ENCODE measurements around the gene ZNF354C.

Gene ZNF354C

DNA sequence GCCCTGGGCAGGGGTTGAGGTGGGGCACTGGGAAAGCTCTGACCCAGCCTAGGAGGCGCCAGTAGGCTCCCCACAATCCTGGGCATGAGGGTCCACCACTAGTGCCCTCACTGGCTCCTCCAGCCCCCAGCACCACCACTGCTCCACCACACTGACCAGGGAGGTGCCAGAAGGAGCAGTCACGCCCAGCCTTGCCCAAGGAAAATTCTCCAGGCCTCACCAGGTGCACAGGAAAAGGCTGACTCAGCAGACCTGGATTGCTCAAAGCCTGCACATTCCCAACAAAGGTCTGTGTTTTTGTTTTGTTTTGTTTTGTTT lies 62.9 kb downstream of the ZNF354C start:
- Histone ChIP-seq H3K9me3 (ENCODE audit: control insufficient read depth, insufficient read depth, low read depth, low read length) (peaks cover 17% of the 10 kb centered on the region; the same call in 1 of the 2 replicates), H3K9ac (ENCODE audit: low read length) (no peak overlapping the region)

DNA sequence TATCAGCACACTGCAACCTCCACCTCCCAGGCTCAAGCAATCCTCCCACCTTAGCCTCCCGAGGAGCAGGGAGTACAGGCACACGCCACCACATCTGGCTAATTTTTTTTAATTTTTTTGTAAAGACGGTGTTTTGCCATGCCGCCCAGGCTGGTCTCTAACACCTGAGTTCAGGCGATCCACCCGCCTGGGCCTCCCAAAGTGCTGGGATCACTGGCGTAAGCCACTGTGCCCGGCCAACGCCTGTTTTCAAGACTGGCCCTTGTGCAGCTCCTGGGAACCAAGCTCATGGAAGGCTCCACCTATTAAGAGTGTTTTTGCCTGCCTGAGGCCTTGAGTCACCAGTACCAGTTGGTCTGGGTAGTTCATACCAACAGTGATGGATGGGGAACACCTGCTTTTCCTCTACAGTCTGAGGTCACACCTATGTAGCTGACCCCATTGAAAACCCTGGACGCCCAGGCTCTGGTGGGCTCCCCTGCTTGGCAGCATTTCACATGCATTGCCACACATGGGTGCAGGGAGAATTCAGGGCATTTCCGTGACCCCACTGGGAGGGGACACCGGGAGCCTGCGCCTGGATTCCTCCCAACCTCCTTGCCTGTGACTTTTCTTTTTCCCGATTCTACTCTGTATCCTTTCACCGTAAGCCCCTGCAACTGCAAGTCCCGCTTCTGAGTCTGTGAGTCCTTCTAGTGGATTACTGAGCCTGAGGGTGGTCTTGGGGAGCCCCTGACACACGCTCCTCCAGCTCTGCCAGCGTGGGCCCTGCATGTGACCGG lies 63.5 kb downstream of the ZNF354C start:
- no peak overlapping the region for H3K4me3 ChIP-seq (ENCODE audit: low read depth, low read length)
- H3K27ac ChIP-seq (ENCODE audit: low read depth, low read length) = no peak overlapping the region
- no peaks in the 10 kb centered on the region for H3K4me1 ChIP-seq (ENCODE audit: control insufficient read depth, insufficient read depth, low read length)
- H3K9me3 ChIP-seq (ENCODE audit: control insufficient read depth, insufficient read depth, low read depth, low read length) = peaks cover 17% of the 10 kb centered on the region; the same call in 1 of the 2 replicates
- no peak overlapping the region for H3K9ac ChIP-seq (ENCODE audit: low read length)
- no peaks in the 10 kb centered on the region for H3K27me3 ChIP-seq (ENCODE audit: control insufficient read depth, insufficient read depth, low read length)
- no peaks in the 10 kb centered on the region for H3K36me3 ChIP-seq (ENCODE audit: control insufficient read depth, insufficient read depth, low read length)

More for the DNA sequence above, 62.9 kb downstream of the ZNF354C start:
- H3K27me3 ChIP-seq (ENCODE audit: control insufficient read depth, insufficient read depth, low read length) = no peaks in the 10 kb centered on the region
- no peak overlapping the region for H3K27ac ChIP-seq (ENCODE audit: low read depth, low read length)
- no peaks in the 10 kb centered on the region for H3K4me1 ChIP-seq (ENCODE audit: control insufficient read depth, insufficient read depth, low read length)
- no peak overlapping the region for H3K4me3 ChIP-seq (ENCODE audit: low read depth, low read length)
- no peaks in the 10 kb centered on the region for H3K36me3 ChIP-seq (ENCODE audit: control insufficient read depth, insufficient read depth, low read length)

DNA sequence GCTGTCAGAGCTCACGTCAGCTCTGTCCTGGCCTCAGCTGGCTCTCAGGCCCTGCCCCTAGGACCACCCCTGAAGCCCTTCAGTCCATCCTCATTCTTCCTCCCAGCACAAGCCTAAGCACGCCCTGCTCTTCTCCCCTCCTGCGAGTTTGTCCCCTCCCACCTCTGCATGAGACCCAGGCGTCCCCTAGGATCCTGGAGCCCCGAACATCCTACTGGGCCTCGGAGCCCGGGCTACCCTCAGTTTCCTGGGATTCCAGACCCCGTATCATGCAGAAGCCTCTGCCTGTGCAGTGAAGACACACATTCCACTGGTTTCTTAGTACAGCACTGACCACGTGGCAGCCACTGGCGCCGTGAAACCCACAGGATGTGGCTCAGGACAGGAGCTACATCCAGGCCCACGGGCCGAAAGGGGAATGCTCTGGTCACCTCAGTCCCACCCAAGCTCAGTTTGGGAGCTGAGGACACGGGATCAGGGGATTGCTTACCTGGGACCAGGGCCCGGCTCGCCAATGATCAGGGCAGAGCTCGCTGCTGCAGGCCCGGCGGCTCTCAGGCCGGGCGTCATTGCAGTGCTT lies 64.2 kb downstream of the ZNF354C start:
- H3K9me3 ChIP-seq (ENCODE audit: control insufficient read depth, insufficient read depth, low read depth, low read length) = peaks cover 13% of the 10 kb centered on the region; the same call in 1 of the 2 replicates
- no peaks in the 10 kb centered on the region for H3K4me1 ChIP-seq (ENCODE audit: control insufficient read depth, insufficient read depth, low read length)
- H3K36me3 ChIP-seq (ENCODE audit: control insufficient read depth, insufficient read depth, low read length) = no peaks in the 10 kb centered on the region
- no peak overlapping the region for H3K27ac ChIP-seq (ENCODE audit: low read depth, low read length)
- H3K9ac ChIP-seq (ENCODE audit: low read length) = no peak overlapping the region
- H3K4me3 ChIP-seq (ENCODE audit: low read depth, low read length) = no peak overlapping the region
- no peaks in the 10 kb centered on the region for H3K27me3 ChIP-seq (ENCODE audit: control insufficient read depth, insufficient read depth, low read length)

DNA sequence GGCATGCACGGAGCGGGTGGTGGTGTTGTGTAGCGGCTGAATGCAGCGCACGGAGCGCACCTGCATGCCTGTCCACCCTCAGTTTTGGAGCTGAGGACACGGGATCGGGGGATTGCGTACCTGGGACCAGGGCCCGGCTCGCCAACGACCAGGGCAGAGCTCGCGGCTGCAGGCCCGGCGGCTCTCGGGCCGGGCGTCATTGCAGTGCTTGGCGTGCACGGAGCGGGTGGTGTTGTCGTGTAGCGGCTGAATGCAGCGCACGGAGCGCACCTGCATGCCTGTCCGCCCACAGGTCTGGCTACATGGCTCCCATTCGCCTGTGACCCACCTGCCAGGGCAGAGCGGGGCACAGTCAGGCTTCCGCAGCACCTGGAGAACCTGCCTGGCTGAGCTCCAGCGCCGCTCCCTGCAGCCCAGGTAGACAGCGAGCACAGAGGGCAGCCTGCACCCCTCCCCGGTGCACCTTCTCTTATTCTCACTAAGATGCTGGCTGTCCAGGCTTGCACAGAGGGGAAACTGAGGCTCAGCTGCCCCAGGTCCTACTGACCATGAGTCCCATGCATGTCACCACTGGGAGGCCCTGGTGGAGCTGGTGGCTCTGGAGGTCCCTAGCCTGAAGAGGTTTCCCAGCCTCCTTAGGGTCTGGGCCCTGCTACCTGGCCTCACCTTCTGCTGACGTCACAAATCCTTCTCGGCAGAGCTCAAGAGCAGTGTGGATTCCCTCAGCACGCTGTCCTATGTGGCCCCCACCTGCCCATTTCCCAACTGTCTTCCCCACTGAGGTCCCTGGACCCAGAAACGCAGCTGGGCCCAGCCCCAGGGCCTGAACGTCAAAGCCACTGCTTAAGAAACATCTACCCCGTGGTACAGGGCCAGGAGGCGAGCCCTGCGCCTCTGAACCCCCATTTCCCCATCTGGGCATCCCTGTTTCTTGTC lies 64.9 kb downstream of the ZNF354C start:
- Histone ChIP-seq H3K9me3 (ENCODE audit: control insufficient read depth, insufficient read depth, low read depth, low read length) (peaks cover 10% of the 10 kb centered on the region; the same call in 1 of the 2 replicates), H3K4me3 (ENCODE audit: low read depth, low read length) (no peak overlapping the region), H3K4me1 (ENCODE audit: control insufficient read depth, insufficient read depth, low read length) (no peaks in the 10 kb centered on the region), H3K36me3 (ENCODE audit: control insufficient read depth, insufficient read depth, low read length) (no peaks in the 10 kb centered on the region), H3K9ac (ENCODE audit: low read length) (no peak overlapping the region), H3K27me3 (ENCODE audit: control insufficient read depth, insufficient read depth, low read length) (no peaks in the 10 kb centered on the region), H3K27ac (ENCODE audit: low read depth, low read length) (no peak overlapping the region)

DNA sequence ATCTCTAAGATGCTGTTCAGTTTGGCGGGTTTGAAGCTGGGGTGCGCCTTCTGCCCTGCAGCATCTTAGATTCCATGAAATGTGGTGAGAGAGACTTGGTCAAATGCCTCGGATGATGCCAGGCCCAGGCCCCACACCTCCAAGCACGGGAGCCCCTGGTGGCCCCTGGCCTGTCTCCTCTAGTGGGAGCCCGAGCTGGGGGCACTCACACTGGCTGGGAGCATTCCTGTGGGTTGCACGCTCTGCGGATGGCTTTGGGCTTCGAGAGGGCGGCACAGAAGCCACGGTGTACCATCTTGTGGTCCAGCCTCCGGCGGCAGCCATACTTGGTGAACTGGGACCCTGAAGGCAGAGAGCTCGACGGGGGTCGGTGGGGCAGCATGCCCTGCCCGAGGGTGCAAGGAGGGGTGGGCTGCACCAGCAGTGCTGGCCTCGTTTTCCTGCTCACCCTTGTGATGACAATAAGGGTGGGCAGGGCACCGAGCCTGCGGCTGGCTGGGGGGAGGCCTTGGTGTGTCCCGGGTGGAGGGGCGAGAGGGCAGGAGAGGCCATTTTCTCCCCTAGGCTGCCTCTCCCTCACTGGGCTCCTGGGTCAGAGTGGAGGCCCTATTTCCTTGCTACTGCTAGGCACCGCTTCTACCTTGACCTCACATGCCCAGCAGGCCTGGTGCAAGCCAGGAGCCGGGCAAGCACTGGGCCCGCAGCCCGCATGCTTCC lies 65.8 kb downstream of the ZNF354C start:
- H3K4me1 ChIP-seq (ENCODE audit: control insufficient read depth, insufficient read depth, low read length) = no peaks in the 10 kb centered on the region

DNA sequence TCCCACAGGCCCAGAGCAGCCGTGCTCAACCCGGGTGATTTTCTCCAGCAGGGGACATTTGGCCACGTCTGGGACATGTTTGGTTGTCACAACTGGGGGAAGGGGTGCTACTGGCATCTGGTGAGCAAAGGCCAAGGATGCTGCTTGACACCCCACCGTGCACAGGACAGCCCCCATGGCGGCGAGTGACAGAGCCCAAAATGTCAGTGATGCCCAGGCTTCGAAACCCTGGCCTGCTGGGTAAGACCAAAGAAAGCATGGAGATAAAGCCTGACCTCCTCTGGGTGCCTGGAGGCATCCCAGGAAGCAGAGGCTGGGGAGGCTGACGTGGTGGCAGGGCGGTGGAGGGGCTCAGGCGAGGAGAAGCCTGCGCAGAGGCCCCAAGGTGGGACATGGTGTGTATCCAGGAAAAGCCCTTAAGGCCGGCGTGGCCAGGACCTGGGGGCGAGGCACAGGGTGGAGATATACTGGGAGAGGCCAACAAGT lies 66.4 kb downstream of the ZNF354C start:
- no peak overlapping the region for H3K4me3 ChIP-seq (ENCODE audit: low read depth, low read length)
- H3K27me3 ChIP-seq (ENCODE audit: control insufficient read depth, insufficient read depth, low read length) = no peaks in the 10 kb centered on the region
- H3K36me3 ChIP-seq (ENCODE audit: control insufficient read depth, insufficient read depth, low read length) = no peaks in the 10 kb centered on the region
- no peak overlapping the region for H3K9ac ChIP-seq (ENCODE audit: low read length)
- H3K4me1 ChIP-seq (ENCODE audit: control insufficient read depth, insufficient read depth, low read length) = no peaks in the 10 kb centered on the region
- H3K9me3 ChIP-seq (ENCODE audit: control insufficient read depth, insufficient read depth, low read depth, low read length) = peaks cover 7% of the 10 kb centered on the region; the same call in 1 of the 2 replicates
- H3K27ac ChIP-seq (ENCODE audit: low read depth, low read length) = no peak overlapping the region

More for the DNA sequence above, 65.8 kb downstream of the ZNF354C start:
- Histone ChIP-seq H3K9me3 (ENCODE audit: control insufficient read depth, insufficient read depth, low read depth, low read length) (peaks cover 7% of the 10 kb centered on the region; the same call in 1 of the 2 replicates), H3K36me3 (ENCODE audit: control insufficient read depth, insufficient read depth, low read length) (no peaks in the 10 kb centered on the region), H3K4me3 (ENCODE audit: low read depth, low read length) (no peak overlapping the region), H3K9ac (ENCODE audit: low read length) (no peak overlapping the region), H3K27me3 (ENCODE audit: control insufficient read depth, insufficient read depth, low read length) (no peaks in the 10 kb centered on the region), H3K27ac (ENCODE audit: low read depth, low read length) (no peak overlapping the region)

DNA sequence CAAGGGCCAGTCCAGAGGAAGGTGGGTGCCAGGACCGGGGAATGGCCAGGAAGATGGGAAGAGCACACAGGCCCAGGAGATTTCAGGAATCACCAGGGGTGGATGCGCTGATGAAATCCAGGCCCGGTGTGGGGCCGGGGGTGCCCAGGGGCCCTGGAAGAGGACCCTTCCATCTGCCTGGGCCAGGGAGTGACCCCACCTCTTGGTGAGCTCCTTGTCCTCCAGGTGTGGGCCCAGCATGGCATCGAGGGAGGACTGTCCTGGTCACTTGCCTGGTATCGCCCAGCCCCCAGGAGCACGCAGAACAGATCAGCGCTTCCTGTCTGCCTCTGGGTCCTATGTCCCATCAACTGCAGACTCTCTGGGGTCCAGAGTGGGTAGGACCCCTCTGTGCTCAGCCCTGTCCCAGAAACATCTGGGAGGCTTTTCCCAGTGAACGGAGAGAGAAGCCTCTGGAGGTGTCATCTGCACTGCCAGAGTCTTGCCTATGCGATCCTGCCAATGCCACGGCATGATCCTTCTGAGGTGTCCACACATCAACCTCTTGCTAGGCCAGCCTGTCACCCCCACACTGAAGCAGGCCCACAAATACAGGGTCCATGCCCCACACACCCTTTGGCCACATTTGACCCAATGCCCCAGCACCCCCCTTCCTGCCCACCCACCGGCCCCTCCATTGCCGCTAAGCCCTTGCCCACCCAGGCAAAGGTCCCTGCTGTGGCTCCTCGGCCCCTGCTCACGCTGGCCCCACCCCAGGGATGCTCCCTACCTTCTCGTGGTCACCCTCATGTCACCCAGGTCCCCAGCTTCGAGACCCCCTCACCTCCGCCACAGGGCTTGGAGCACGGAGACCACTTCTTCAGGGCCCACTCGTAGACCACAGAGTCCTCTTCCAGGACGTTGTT lies 67.2 kb downstream of the ZNF354C start:
- H3K4me3 ChIP-seq (ENCODE audit: low read depth, low read length) = no peak overlapping the region
- H3K36me3 ChIP-seq (ENCODE audit: control insufficient read depth, insufficient read depth, low read length) = no peaks in the 10 kb centered on the region
- peaks cover 7% of the 10 kb centered on the region; the same call in 1 of the 2 replicates for H3K9me3 ChIP-seq (ENCODE audit: control insufficient read depth, insufficient read depth, low read depth, low read length)
- H3K27ac ChIP-seq (ENCODE audit: low read depth, low read length) = no peak overlapping the region
- H3K4me1 ChIP-seq (ENCODE audit: control insufficient read depth, insufficient read depth, low read length) = no peaks in the 10 kb centered on the region
- no peaks in the 10 kb centered on the region for H3K27me3 ChIP-seq (ENCODE audit: control insufficient read depth, insufficient read depth, low read length)
- no peak overlapping the region for H3K9ac ChIP-seq (ENCODE audit: low read length)

DNA sequence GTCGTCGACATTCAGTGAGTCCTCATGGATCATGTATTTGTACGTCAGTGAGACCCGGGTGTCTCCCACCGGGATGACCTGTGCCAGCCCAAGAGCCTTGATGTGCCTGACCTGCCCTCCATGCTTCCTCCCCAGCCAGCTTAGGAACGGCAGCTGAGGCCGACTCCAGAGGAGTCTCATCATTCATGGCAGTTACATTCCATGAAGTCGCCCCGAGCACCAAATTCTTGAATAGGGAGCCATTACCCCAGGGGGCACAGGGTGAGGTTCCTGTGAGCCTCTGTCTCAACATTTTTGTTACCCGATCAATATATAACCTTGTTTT lies 67.8 kb downstream of the ZNF354C start:
- peaks cover 12% of the 10 kb centered on the region; the same call in 1 of the 2 replicates for H3K9me3 ChIP-seq (ENCODE audit: control insufficient read depth, insufficient read depth, low read depth, low read length)
- no peaks in the 10 kb centered on the region for H3K4me1 ChIP-seq (ENCODE audit: control insufficient read depth, insufficient read depth, low read length)
- no peak overlapping the region for H3K9ac ChIP-seq (ENCODE audit: low read length)
- no peaks in the 10 kb centered on the region for H3K36me3 ChIP-seq (ENCODE audit: control insufficient read depth, insufficient read depth, low read length)
- no peak overlapping the region for H3K4me3 ChIP-seq (ENCODE audit: low read depth, low read length)
- H3K27ac ChIP-seq (ENCODE audit: low read depth, low read length) = no peak overlapping the region
- H3K27me3 ChIP-seq (ENCODE audit: control insufficient read depth, insufficient read depth, low read length) = no peaks in the 10 kb centered on the region

DNA sequence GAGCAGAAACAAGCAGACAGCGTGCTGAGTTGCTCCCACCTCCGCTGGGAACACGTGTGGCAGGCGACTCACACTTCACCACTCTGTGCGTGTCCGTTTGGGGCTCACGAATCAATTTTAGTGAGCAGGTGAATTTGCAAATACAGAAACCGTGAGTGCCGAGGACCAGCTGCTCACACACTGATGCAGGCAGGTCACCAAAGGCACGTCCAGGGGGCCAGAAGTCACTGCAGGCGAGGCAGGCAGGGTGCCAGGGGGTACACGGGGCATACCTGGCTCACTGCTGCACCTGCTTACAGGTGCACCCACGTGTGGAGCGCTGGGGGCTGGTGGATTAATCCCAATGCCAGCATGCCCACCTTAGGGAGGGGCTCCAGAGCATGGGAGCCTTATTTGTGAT lies 68.8 kb downstream of the ZNF354C start:
- Histone ChIP-seq H3K4me3 (ENCODE audit: low read depth, low read length) (no peak overlapping the region), H3K36me3 (ENCODE audit: control insufficient read depth, insufficient read depth, low read length) (no peaks in the 10 kb centered on the region), H3K9ac (ENCODE audit: low read length) (no peak overlapping the region), H3K4me1 (ENCODE audit: control insufficient read depth, insufficient read depth, low read length) (no peaks in the 10 kb centered on the region), H3K27me3 (ENCODE audit: control insufficient read depth, insufficient read depth, low read length) (no peaks in the 10 kb centered on the region), H3K27ac (ENCODE audit: low read depth, low read length) (no peak overlapping the region), H3K9me3 (ENCODE audit: control insufficient read depth, insufficient read depth, low read depth, low read length) (peaks cover 10% of the 10 kb centered on the region; the same call in 1 of the 2 replicates)

DNA sequence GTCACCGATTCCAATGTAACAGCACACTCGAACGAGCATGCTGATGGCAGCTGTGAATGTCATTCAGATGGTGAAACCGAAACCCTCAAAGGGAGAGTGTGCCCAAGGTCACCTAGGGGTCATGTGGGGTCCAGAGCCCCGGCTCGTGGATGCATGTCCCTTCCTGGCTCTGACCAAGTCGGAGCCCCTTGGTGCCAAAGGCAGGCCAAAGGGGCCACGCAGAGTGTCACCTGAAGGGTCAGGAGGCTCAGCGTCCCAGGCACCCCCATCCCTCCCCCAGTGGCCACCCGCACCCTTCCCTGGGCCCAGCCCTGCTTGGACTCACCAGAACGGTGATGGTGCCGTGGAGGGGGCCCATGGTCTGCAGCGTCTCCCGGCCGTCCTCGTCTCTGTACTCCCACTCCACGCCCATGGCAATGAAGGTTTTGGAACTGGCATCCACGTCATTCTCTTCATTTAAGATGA lies 69.5 kb downstream of the ZNF354C start:
- H3K4me3 ChIP-seq (ENCODE audit: low read depth, low read length) = no peak overlapping the region
- H3K9ac ChIP-seq (ENCODE audit: low read length) = no peak overlapping the region
- H3K4me1 ChIP-seq (ENCODE audit: control insufficient read depth, insufficient read depth, low read length) = no peaks in the 10 kb centered on the region
- H3K27me3 ChIP-seq (ENCODE audit: control insufficient read depth, insufficient read depth, low read length) = no peaks in the 10 kb centered on the region
- H3K36me3 ChIP-seq (ENCODE audit: control insufficient read depth, insufficient read depth, low read length) = no peaks in the 10 kb centered on the region
- peaks cover 9% of the 10 kb centered on the region; the same call in 1 of the 2 replicates for H3K9me3 ChIP-seq (ENCODE audit: control insufficient read depth, insufficient read depth, low read depth, low read length)
- no peak overlapping the region for H3K27ac ChIP-seq (ENCODE audit: low read depth, low read length)
